Activated T-cell treated with anti-CD3 and anti-CD28 coated beads, Interleukin-2, amount 50 U/mL, for 72 hours (primary cell): Measurements from ENCODE around the gene MCC. TPM values are rescaled to one million over a fixed set of nuclear protein-coding genes. Genes with fewer than 3 reads are reported as not detected.
A peak's percentile ranks its signal among the peaks of the same experiment; 100 is the strongest.

ENCODE experiments used
- ATAC-seq, 2 donors: fragments of 150-1000 bp; cut with Tn5 transposase; replicated peaks in 1 of 2; 2 replicates each; pipeline ENCODE4 v1.10.0; 2021; ENCODE audit warnings: moderate library complexity in 2 of 2, mild to moderate bottlenecking in 1 of 2
- DNase-seq, 2 donors: peaks; one replicate each; pipeline ENCODE4 v3.0.0; 2021 to 2022; ENCODE audit warnings: mixed read lengths in 1 of 2
- H3K27ac Mint-ChIP-seq: one replicate; pipeline ENCODE4 v1.8.0; 2022; ENCODE audit warnings: mild to moderate bottlenecking, moderate library complexity, mixed read lengths
- H3K27me3 Mint-ChIP-seq: one replicate; pipeline ENCODE4 v1.8.0; 2022; ENCODE audit warnings: low read depth, mixed read lengths
- H3K36me3 Mint-ChIP-seq, 2 donors: one replicate each; pipeline ENCODE4 v1.8.0; 2022; ENCODE audit warnings: mixed read lengths in 2 of 2, mild to moderate bottlenecking in 1 of 2; ENCODE audit not compliant: insufficient read depth in 2 of 2
- H3K4me1 Mint-ChIP-seq: one replicate; pipeline ENCODE4 v1.8.0; 2022; ENCODE audit warnings: low read depth, mixed read lengths
- H3K4me3 Mint-ChIP-seq, 2 donors: one replicate each; pipeline ENCODE4 v1.8.0; 2022; ENCODE audit warnings: mild to moderate bottlenecking in 2 of 2, mixed read lengths in 2 of 2, moderate library complexity in 2 of 2
- H3K9me3 Mint-ChIP-seq, 2 donors: one replicate each; pipeline ENCODE4 v1.8.0; 2022; ENCODE audit warnings: mixed read lengths in 2 of 2
- total RNA-seq, 2 donors: library from RNA; stranded (reverse); gene quantifications; one replicate each; pipeline ENCODE4 v1.2.3, GENCODE V29; 2022

Gene MCC
- total RNA-seq, 2 donors from 2014 or later = 3.3 to 4.2 TPM

GRCh38 chr5:113218200-113218599 is 270.1 kb downstream of the MCC start:
- Mint-ChIP-seq H3K27me3 (peaks cover 9% of the 10 kb centered on the region), H3K36me3 (no peaks in the 10 kb centered on the region), H3K27ac (no peak overlapping the region), H3K4me1 (no peaks in the 10 kb centered on the region), H3K4me3 (no peak overlapping the region), H3K9me3 (no peaks in the 10 kb centered on the region)
- no peak for ATAC-seq
- no peak for DNase-seq

- Mint-ChIP-seq H3K36me3 (no peaks in the 10 kb centered on the region), H3K4me3 (no peak overlapping the region), H3K9me3 (no peaks in the 10 kb centered on the region), H3K27ac (no peak overlapping the region), H3K4me1 (no peaks in the 10 kb centered on the region), H3K27me3 (peaks cover 6% of the 10 kb centered on the region)
- DNase-seq (no peak), ATAC-seq (no peak)
Observed at GRCh38 chr5:113217619-113218184, 270.6 kb downstream of the MCC start.

DNA sequence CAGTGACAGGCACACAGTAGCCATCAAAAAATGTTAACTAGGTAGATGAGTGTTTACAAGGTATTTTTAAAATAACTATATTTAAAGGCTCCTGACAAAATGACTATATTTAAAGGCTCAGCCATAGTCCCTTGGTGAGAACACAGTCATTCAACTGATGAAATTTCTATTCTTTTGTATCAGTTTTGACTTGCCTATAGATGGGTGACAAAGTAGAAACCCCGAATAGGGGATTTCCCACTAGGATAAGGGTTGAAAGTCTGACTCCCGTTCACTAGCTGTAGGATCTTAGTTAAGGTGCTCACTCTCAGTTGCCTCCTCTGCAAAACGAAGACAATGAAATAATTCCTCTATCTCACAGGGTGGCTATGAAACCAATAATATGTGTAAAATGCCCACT is 271.7 kb downstream of the MCC start:
- Mint-ChIP-seq H3K27me3 (no peaks in the 10 kb centered on the region), H3K27ac (no peak overlapping the region), H3K36me3 (no peaks in the 10 kb centered on the region), H3K4me1 (no peaks in the 10 kb centered on the region), H3K4me3 (no peak overlapping the region), H3K9me3 (no peaks in the 10 kb centered on the region)
- ATAC-seq = peak in 1 of 2 donors; percentile 49
- DNase-seq = no peak

- Mint-ChIP-seq H3K4me3 (no peak overlapping the region), H3K27me3 (no peaks in the 10 kb centered on the region), H3K36me3 (no peaks in the 10 kb centered on the region), H3K9me3 (no peaks in the 10 kb centered on the region), H3K27ac (no peak overlapping the region), H3K4me1 (no peaks in the 10 kb centered on the region)
- no peak for ATAC-seq
- no peak for DNase-seq
Observed at GRCh38 chr5:113215401-113216060, 272.7 kb downstream of the MCC start.

DNA sequence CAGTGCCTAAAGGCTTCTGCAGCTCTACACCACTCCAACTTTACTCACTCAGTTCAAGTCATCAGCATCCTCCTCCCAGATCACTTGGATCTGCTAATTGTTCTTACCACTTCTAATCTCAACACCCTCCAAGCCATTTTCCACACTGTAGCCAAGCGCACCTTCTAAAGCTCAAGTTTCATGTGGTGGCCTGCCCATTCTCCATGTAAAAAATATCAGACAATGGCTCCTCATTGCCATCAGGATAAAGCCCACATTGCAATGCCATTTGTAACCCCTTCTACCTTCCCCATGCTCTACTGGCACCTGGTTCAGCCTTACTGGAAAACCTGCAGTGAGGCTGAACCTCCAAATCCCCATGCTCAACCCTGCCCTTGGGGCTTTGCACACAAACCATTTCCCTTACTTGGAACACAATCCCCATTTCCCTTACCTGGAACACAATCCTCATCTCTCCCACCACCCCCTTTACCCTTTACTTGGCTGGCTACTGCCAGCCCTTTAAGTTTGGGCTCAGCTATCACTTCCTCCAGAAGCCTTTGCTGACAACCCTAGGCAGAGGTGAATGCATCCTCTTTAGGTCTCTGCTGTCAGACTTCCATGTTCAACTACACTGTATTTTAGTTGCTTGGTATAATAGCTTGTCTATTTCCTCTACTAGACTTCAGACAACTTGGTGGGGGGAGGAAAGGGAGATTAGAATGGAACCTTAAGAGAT is 273.5 kb downstream of the MCC start:
- no peaks in the 10 kb centered on the region for H3K4me1 Mint-ChIP-seq
- ATAC-seq (no peak), DNase-seq (no peak)
- H3K36me3 Mint-ChIP-seq = no peaks in the 10 kb centered on the region
- no peak overlapping the region for H3K4me3 Mint-ChIP-seq
- no peak overlapping the region for H3K27ac Mint-ChIP-seq
- no peaks in the 10 kb centered on the region for H3K9me3 Mint-ChIP-seq
- no peaks in the 10 kb centered on the region for H3K27me3 Mint-ChIP-seq

- Mint-ChIP-seq H3K4me3 (no peak overlapping the region), H3K27ac (no peak overlapping the region), H3K36me3 (no peaks in the 10 kb centered on the region), H3K27me3 (no peaks in the 10 kb centered on the region), H3K9me3 (no peaks in the 10 kb centered on the region), H3K4me1 (no peaks in the 10 kb centered on the region)
- DNase-seq = no peak
- ATAC-seq = no peak
Observed at GRCh38 chr5:113213551-113214425, 274.5 kb downstream of the MCC start.

- DNase-seq = no peak
- H3K27me3 Mint-ChIP-seq = no peaks in the 10 kb centered on the region
- H3K4me3 Mint-ChIP-seq = no peak overlapping the region
- H3K27ac Mint-ChIP-seq = no peak overlapping the region
- no peaks in the 10 kb centered on the region for H3K36me3 Mint-ChIP-seq
- ATAC-seq = no peak
- H3K9me3 Mint-ChIP-seq = no peaks in the 10 kb centered on the region
- H3K4me1 Mint-ChIP-seq = no peaks in the 10 kb centered on the region
Observed at GRCh38 chr5:113212244-113212920, 275.9 kb downstream of the MCC start.

GRCh38 chr5:113209498-113209897 is 278.8 kb downstream of the MCC start:
- Mint-ChIP-seq H3K27me3 (no peaks in the 10 kb centered on the region), H3K36me3 (no peaks in the 10 kb centered on the region), H3K4me3 (no peak overlapping the region), H3K9me3 (no peaks in the 10 kb centered on the region), H3K4me1 (no peaks in the 10 kb centered on the region), H3K27ac (no peak overlapping the region)
- ATAC-seq (no peak), DNase-seq (no peak)

DNA sequence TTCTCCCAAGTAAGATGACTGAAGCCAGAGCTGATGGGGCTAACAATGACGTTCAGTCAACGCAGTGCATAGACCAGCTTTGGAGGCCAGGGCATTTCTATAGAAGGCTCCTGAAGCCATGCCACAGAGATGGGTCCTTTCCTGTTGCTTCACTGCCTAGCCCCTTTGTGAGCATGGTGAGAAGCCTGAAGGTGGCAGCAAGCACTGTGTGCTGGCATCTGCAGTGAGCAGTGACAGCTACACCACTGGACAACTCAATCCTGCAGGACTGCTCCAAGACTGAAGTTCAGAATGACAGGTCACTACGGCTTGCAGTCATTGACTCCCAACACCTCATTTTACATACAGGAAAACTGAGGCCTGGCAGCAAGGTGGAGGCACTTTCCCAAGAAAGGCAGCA is 282.4 kb downstream of the MCC start:
- Mint-ChIP-seq H3K27ac (no peak overlapping the region), H3K27me3 (no peaks in the 10 kb centered on the region), H3K9me3 (no peaks in the 10 kb centered on the region), H3K4me3 (no peak overlapping the region), H3K36me3 (no peaks in the 10 kb centered on the region), H3K4me1 (no peaks in the 10 kb centered on the region)
- DNase-seq (no peak), ATAC-seq (no peak)

DNA sequence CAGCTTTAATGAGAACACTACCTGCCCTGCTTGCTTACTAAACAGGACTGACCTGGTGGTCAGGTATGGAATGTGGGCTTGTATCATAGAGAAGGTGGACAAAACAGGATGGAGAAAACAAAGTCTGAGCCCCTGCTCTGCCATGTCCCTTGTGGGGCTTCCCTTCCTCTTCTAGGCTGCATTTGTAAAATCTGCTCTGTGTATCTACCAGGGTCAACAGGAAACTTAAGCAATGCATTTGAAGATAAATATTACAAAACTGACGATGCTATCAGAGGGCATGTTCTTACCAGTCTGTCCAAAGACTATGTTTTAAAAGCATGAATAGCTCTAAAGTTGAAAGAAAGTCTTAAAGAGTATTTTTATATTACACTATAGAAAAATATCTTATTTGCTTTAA is 282.9 kb downstream of the MCC start:
- Mint-ChIP-seq H3K27ac (no peak overlapping the region), H3K36me3 (no peaks in the 10 kb centered on the region), H3K4me3 (no peak overlapping the region), H3K27me3 (no peaks in the 10 kb centered on the region), H3K4me1 (no peaks in the 10 kb centered on the region), H3K9me3 (no peaks in the 10 kb centered on the region)
- no peak for DNase-seq
- ATAC-seq = no peak

DNA sequence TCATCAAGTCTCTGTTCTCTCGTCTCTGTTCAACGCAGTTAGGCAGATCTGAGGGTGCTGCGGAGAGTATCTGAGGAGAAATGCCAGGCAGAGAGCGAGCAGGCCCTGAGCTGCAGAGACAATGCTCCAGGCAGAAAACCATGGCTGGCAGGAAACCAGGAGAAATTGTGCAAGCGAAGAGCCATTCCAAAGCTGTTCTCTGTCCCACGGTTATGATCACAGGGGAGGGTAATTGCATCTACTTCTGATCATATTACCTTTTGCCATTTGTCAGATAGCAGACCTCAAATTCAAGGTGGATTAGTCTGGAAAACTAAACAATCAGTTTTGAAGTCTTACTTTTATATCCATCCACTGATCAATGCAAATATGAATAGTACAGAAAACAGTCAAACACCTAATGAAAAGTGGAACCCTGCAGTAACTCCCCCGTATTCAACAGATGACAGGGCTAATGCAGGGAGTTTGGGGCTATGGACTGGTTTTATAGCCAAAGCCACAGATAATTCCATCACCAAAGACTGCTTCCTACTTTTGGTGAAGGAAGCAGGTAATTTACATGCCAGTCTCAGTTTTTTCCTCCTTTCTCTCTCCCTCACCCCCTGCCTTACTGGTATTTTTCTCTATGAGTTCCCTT is 283.6 kb downstream of the MCC start:
- no peaks in the 10 kb centered on the region for H3K36me3 Mint-ChIP-seq
- no peak overlapping the region for H3K27ac Mint-ChIP-seq
- no peaks in the 10 kb centered on the region for H3K9me3 Mint-ChIP-seq
- ATAC-seq = no peak
- H3K27me3 Mint-ChIP-seq = no peaks in the 10 kb centered on the region
- no peak for DNase-seq
- H3K4me1 Mint-ChIP-seq = no peaks in the 10 kb centered on the region
- H3K4me3 Mint-ChIP-seq = no peak overlapping the region

GRCh38 chr5:113203916-113204315 is 284.3 kb downstream of the MCC start:
- no peaks in the 10 kb centered on the region for H3K36me3 Mint-ChIP-seq
- no peaks in the 10 kb centered on the region for H3K4me1 Mint-ChIP-seq
- DNase-seq = no peak
- no peak overlapping the region for H3K4me3 Mint-ChIP-seq
- no peaks in the 10 kb centered on the region for H3K27me3 Mint-ChIP-seq
- no peak overlapping the region for H3K27ac Mint-ChIP-seq
- no peak for ATAC-seq
- H3K9me3 Mint-ChIP-seq = no peaks in the 10 kb centered on the region
